ENCODE results near the gene SSBP3. TPM values are rescaled to one million over a fixed set of nuclear protein-coding genes. Genes with fewer than 3 reads are reported as not detected.
A peak's percentile ranks its signal among the peaks of the same experiment; 100 is the strongest.

SSBP3 gene
- total and polyA plus RNA-seq, 2 donors: 21.7 to 59.1 TPM

DNA sequence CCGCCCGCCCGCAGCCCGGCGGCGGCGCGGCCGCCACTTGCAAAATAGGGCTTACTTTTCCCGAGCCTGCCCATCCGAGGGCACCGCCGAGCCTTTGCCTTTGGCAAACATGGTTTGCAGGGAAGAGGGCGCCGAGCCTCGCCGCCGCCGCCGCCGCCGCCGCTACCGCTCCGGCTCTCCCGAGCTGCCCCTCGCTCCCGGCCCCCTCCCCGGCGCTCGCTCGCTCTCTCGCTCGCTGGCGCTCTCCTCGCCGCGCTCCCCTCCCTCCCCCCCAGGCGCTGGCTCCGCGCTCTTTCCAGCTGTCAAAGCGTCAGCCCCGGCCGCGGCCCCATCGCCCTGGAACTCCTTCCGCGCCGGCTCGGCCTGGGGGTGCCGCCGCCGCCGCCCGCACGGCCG lies 298 bp downstream of the SSBP3 start:
- H3K27ac ChIP-seq (ENCODE audit: low read depth): no peak overlapping the region
- peak overlapping the region; percentile 96 for H3K4me3 ChIP-seq (ENCODE audit: low read depth, low read length)
- under 1% methylated on average over 56 of the region's 57 CpGs for WGBS
- peaks cover 2% of the 10 kb centered on the region for H3K4me1 ChIP-seq (ENCODE audit: insufficient read depth)
- no peak for DNase-seq (ENCODE audit: extremely low spot score)
- H3K36me3 ChIP-seq (ENCODE audit: insufficient read depth): no peaks in the 10 kb centered on the region

DNA sequence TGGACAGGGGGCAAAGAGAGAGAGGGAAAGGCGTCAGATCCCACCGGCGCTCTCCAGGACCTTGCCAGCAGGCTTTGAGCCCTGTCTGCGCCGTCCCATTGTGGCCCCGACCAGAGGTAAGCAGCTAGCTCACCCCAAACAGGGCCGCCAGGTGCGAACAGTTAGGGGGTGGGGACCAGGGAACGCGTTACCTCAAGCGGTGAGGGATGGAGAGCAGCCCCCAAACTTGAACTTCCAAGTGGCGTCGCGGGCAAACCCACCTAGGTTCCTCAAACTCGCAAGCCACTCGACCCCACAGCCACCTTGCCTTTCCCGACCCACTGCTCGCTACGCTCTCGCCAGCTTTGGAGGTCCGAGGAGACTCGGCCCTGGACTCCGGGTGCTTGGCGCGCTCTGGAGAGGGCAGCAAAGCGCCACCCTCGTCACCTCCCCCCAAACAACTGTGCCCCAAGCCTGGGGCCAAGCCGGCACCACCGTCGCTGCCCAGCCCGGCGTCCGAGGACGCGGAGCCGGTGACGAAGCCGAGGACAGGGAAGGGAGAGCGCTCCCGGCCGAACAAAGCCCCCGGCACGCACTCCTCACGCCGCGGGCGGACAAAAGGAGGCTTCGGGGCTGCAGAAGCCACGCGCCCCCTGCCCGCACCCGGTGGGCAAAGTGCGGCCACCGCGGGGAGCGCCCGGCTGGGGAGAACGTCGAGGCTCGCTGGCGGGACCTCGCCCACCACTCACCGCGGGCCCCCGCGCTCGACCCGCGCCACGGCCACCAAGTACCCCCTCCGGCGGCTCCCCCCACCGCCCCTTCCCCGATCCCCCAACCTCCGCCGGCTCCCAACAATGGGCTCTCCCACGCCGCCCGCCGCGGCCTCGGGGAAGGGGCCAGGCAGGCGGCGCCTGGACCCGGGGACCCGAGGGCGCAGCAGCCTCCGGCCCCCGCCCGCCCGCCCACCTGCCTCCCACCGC lies 976 bp downstream of the SSBP3 start:
- peak overlapping the region; percentile 96 for H3K4me3 ChIP-seq (ENCODE audit: low read depth, low read length)
- 2% methylated on average over 92 of the region's 92 CpGs for WGBS
- no peak overlapping the region for H3K27ac ChIP-seq (ENCODE audit: low read depth)
- H3K4me1 ChIP-seq (ENCODE audit: insufficient read depth): peaks cover 2% of the 10 kb centered on the region
- H3K36me3 ChIP-seq (ENCODE audit: insufficient read depth): no peaks in the 10 kb centered on the region
- no peak for DNase-seq (ENCODE audit: extremely low spot score)

DNA sequence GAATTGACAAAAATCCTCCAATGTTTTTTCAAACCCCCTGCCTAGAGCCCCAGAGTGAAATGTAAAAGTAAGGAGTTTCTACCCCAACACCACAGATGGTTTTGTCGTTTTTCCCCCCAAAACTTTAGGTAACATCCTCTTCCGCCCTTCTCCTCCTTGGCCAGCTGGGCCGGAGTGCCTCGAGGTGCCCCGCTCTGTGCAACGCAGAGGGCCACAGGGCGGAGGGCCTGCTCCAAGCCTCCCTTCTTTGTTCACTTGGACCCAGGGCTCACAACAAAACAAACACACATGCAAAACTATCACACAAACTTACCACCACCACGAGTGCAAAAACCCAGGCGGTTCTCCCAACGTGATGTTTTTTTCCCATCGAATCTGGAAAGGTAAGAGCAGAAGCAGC lies 1.9 kb downstream of the SSBP3 start:
- Histone ChIP-seq H3K4me3 (ENCODE audit: low read depth, low read length) (peak overlapping the region; percentile 96), H3K36me3 (ENCODE audit: insufficient read depth) (no peaks in the 10 kb centered on the region), H3K27ac (ENCODE audit: low read depth) (no peak overlapping the region), H3K4me1 (ENCODE audit: insufficient read depth) (peaks cover 2% of the 10 kb centered on the region)
- DNase-seq (ENCODE audit: extremely low spot score): no peak
- WGBS: 58% methylated on average over 11 of the region's 11 CpGs

DNA sequence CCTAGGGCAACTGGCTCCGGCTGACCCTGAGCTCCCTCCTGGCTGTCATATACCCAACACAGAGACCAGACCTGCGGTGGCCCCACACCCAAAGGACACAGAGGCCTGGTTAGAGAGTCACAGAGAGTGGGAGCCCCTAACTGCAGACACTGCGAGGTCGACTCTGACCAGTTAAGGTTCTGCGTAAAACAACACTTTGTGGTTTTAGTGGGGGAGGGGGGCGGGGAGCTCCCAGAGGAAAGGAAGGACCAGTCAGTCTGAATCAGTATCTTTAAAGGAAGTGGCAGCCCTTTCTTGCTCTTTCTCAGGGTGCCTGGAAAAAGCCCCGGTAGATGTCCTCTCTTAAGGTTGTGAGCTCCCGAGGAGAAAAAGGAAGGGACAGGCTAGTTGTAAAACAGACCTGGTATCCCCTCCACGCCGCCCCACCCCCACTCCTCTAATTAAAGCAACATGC lies 2.4 kb downstream of the SSBP3 start:
- WGBS: 33% methylated on average over 10 of the region's 10 CpGs
- DNase-seq (ENCODE audit: extremely low spot score): no peak
- Histone ChIP-seq H3K27ac (ENCODE audit: low read depth) (no peak overlapping the region), H3K4me3 (ENCODE audit: low read depth, low read length) (no peak overlapping the region), H3K36me3 (ENCODE audit: insufficient read depth) (no peaks in the 10 kb centered on the region), H3K4me1 (ENCODE audit: insufficient read depth) (peaks cover 2% of the 10 kb centered on the region)

DNA sequence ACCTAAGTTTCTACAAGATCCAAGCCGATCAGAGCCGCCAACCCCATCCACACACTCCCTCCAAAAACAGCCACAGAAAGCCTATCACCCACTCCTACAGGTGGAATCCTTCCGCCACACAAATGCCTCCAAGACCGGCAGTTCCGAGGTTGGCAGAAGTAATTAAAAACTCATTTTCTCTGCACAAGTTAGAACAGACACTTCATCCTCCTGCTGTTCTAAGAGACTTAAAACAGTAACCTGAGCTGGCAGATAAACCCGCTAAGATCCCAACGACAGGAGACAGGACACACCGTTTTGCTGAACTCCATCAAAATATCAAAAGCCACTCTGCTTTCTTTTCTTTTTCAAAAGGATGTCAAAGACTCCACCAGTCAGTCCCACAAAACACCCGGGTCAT lies 2.8 kb downstream of the SSBP3 start:
- no peak overlapping the region for H3K27ac ChIP-seq (ENCODE audit: low read depth)
- no peaks in the 10 kb centered on the region for H3K36me3 ChIP-seq (ENCODE audit: insufficient read depth)
- no peak overlapping the region for H3K4me3 ChIP-seq (ENCODE audit: low read depth, low read length)
- H3K4me1 ChIP-seq (ENCODE audit: insufficient read depth): peaks cover 2% of the 10 kb centered on the region
- no peak for DNase-seq (ENCODE audit: extremely low spot score)
- 53% methylated on average over 9 of the region's 9 CpGs for WGBS

DNA sequence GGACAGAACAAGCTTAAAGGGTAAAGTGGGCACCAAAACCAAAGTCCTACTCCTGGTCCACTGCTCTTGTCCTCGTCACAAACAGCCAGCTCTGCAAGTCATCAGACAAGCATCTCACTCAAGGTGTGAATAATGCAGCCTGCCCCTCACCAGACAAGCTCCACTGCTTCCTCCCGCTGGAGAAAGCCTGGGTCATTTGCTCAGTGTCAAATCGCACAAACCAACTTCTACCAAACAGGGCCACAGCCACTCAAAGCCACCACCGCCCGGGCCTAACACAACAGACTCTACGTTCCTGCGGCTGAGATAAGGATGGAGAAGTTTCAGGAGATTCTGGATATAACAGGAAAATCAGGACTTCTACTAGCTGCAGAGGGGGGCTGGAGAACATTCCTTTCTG lies 3.3 kb downstream of the SSBP3 start:
- no peaks in the 10 kb centered on the region for H3K36me3 ChIP-seq (ENCODE audit: insufficient read depth)
- DNase-seq (ENCODE audit: extremely low spot score): no peak
- WGBS: 41% methylated on average over 7 of the region's 7 CpGs
- no peaks in the 10 kb centered on the region for H3K4me1 ChIP-seq (ENCODE audit: insufficient read depth)
- no peak overlapping the region for H3K27ac ChIP-seq (ENCODE audit: low read depth)
- no peak overlapping the region for H3K4me3 ChIP-seq (ENCODE audit: low read depth, low read length)

DNA sequence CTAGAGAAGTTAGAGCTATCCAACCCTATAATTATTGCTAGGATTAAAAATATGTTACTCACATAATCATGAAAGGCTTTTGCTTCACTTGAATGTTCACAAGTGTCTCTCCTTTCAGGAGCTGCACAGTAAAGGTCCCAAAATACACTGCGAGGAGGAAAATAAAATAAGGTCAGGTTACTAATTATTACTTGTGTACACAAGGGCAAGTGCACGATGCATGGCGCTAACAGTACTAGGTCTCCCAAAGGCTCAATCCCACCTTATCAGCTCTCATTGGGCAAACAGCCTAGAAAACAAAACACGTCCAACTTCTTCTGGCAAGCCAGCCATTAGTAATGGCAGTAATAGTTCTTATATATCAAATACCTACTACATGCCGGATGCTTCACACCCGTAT lies 4.4 kb downstream of the SSBP3 start:
- no peak for DNase-seq (ENCODE audit: extremely low spot score)
- no peak overlapping the region for H3K27ac ChIP-seq (ENCODE audit: low read depth)
- H3K36me3 ChIP-seq (ENCODE audit: insufficient read depth): peaks cover 2% of the 10 kb centered on the region
- 67% methylated on average over 6 of the region's 6 CpGs for WGBS
- H3K4me1 ChIP-seq (ENCODE audit: insufficient read depth): no peaks in the 10 kb centered on the region
- H3K4me3 ChIP-seq (ENCODE audit: low read depth, low read length): no peak overlapping the region

DNA sequence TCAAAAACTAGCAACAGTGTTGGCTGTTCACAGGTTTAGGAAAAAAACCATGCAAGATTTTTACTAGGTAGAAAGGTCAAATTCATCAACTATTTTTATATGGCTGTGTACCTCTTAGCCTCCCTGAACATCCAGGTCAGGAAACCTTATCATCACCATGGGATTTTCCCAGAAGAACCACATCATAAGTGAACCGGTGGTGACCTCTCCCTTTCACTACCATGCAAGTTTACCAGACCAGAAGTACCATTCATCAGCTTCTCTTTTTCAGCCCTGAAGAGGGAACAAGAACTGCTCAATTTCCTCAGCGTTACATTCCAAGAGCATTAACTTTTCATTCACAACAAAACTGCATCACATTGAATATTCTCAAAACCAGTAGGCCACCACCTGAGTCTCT lies 5.9 kb downstream of the SSBP3 start:
- H3K27ac ChIP-seq (ENCODE audit: low read depth): no peak overlapping the region
- H3K4me3 ChIP-seq (ENCODE audit: low read depth, low read length): no peak overlapping the region
- 87% methylated on average over 2 of the region's 2 CpGs for WGBS
- DNase-seq (ENCODE audit: extremely low spot score): no peak
- H3K4me1 ChIP-seq (ENCODE audit: insufficient read depth): no peaks in the 10 kb centered on the region
- H3K36me3 ChIP-seq (ENCODE audit: insufficient read depth): peaks cover 2% of the 10 kb centered on the region

DNA sequence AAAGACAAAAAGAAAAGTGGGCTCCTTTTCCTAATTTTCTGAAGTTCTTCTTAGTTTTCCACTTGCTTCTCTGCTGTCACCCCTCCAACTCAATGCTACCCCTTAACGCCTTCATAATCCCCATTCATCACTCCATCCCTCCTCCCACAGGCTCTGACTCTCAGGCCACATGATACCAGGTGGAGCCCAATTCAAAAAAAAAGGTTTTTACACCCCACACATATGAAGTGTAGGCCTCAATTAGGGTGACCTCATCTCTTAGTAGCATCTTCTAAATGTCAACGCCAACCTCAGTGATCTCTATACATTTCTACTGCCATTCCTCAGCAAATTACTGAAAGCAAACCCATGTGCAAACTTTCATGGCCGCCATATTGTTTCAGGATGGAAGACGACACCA lies 6.4 kb downstream of the SSBP3 start:
- DNase-seq (ENCODE audit: extremely low spot score): no peak
- Histone ChIP-seq H3K36me3 (ENCODE audit: insufficient read depth) (peaks cover 2% of the 10 kb centered on the region), H3K27ac (ENCODE audit: low read depth) (no peak overlapping the region), H3K4me1 (ENCODE audit: insufficient read depth) (no peaks in the 10 kb centered on the region), H3K4me3 (ENCODE audit: low read depth, low read length) (no peak overlapping the region)
- 95% methylated on average over 4 of the region's 4 CpGs for WGBS

DNA sequence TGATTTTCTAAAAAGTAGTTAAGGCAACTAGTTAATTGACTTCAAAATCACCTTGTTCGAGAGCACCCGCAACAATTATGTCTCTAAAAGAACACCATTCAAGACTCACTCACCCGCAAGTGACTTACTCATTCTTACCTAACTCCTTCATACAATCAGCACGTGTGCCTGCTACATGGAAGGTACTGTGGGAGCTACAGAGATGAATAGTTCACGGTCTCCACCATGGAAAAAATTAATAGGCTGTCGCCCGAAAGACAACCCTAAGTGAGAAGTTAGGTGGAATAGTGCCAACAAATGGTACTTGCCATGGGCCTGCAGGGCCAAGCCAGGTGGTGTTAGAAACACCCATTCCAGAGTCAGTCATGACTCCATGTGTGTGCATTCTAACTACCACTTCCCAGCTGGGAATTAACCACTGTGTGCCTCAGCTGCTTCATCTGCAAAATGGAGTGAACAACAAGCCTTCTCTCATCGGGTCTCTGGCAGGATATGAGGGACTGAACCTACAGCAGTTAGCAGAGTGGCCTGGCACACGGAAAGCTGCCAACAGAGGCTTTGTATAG lies 7.1 kb downstream of the SSBP3 start:
- 90% methylated on average over 9 of the region's 9 CpGs for WGBS
- Histone ChIP-seq H3K4me3 (ENCODE audit: low read depth, low read length) (no peak overlapping the region), H3K27ac (ENCODE audit: low read depth) (no peak overlapping the region), H3K36me3 (ENCODE audit: insufficient read depth) (peaks cover 2% of the 10 kb centered on the region), H3K4me1 (ENCODE audit: insufficient read depth) (no peaks in the 10 kb centered on the region)
- no peak for DNase-seq (ENCODE audit: extremely low spot score)

DNA sequence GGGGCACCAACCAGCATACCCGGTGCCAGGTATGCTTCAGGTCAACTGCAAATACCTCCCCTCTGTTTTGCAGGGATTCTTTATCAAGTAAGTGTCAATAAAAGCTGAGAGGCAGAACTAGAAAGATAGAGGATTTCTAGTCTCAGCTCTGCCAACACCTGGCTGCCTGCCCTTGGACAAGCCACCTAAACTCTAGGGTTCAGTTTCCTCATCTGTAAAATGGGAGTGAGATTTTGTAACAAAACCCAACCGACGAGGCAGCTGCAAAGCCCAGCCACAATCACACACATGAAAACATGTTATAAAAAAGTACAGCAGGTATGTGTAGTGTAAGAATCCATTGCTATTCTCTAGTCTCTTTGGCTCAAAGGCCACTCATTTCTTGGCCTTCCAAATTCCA lies 8.2 kb downstream of the SSBP3 start:
- no peak for DNase-seq (ENCODE audit: extremely low spot score)
- H3K4me3 ChIP-seq (ENCODE audit: low read depth, low read length): no peak overlapping the region
- no peak overlapping the region for H3K27ac ChIP-seq (ENCODE audit: low read depth)
- H3K4me1 ChIP-seq (ENCODE audit: insufficient read depth): no peaks in the 10 kb centered on the region
- WGBS: 81% methylated on average over 3 of the region's 3 CpGs
- H3K36me3 ChIP-seq (ENCODE audit: insufficient read depth): peaks cover 2% of the 10 kb centered on the region

DNA sequence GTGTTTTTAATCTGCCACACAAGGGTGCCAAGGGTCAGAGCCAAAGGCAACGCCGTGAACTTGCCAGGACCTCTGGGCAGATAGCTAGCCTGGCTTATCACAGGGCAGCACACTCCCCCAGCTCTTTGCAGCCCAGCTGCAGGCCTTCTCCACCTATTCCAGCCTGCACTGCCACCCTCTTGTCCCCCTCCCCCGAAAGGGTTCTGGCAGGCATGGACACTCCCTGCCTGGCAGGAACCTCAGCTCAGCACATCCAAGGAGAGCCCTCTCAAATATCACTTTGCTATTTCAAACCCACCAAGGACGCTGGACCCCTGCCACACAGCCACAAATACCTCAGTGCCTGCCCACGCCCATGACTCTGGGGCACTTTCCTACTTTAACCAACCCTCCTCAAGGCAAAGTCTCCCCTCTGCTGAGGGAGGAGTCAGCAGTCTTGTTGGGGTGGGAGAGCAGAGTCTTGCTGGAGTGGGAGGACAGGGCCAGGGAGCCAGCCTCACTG lies 9.1 kb downstream of the SSBP3 start:
- Histone ChIP-seq H3K27ac (ENCODE audit: low read depth) (no peak overlapping the region), H3K36me3 (ENCODE audit: insufficient read depth) (peaks cover 2% of the 10 kb centered on the region), H3K4me1 (ENCODE audit: insufficient read depth) (no peaks in the 10 kb centered on the region), H3K4me3 (ENCODE audit: low read depth, low read length) (no peak overlapping the region)
- DNase-seq (ENCODE audit: extremely low spot score): no peak
- WGBS: 42% methylated on average over 5 of the region's 5 CpGs

DNA sequence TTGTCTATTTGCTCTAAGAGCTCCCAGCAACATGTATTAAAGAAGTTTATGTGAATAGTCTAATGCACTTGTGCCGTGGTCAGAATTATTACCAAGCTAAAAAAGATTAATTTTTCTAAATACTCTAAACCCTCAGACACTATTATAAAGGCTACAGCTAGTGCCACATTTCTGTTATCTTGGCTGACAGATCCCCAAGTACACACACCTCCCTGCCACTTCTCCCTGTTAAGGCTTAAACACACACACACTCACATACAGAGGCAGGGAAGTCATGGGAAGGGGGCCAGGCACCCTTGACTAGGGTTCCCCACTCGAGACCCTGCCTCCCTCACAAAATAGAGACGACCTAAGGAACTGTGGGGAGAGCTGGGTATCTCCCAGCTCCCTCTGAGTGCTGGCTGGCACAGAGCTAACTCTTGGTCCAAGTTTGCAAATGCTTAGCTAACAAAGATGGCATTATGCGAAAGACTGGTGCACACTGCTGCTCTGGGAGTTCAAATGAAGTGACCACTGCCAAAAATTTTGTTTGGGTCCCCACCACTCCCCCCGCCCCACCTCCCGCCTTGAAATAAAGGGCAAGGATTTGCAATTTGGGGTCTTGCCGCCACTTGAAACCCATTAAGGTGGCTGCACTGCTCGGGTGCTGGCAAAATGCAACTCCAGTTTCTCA lies 9.8 kb downstream of the SSBP3 start:
- WGBS: 70% methylated on average over 8 of the region's 8 CpGs
- no peak for DNase-seq (ENCODE audit: extremely low spot score)
- Histone ChIP-seq H3K36me3 (ENCODE audit: insufficient read depth) (peaks cover 2% of the 10 kb centered on the region), H3K27ac (ENCODE audit: low read depth) (no peak overlapping the region), H3K4me1 (ENCODE audit: insufficient read depth) (no peaks in the 10 kb centered on the region), H3K4me3 (ENCODE audit: low read depth, low read length) (no peak overlapping the region)

Data from urinary bladder (tissue), 4 donors.